HFFc6 (cell line): ENCODE results near the gene ZDHHC11. TPM values are rescaled to one million over a fixed set of nuclear protein-coding genes. Genes with fewer than 3 reads are reported as not detected.
"Not testable (repeated sequence)": the region's sequence is repeated elsewhere in the genome, so short reads cannot be mapped to it uniquely, and the experiment has no call there.

ENCODE experiments used
- DNase-seq: peaks from one replicate; pipeline ENCODE4 v3.0.0-alpha.2; 2018
- H3K27ac Mint-ChIP-seq: 2 replicates; pipeline ENCODE4 v1.8.0; 2020; ENCODE audit warnings: mild to moderate bottlenecking, mixed read lengths
- H3K27me3 Mint-ChIP-seq: 2 replicates; pipeline ENCODE4 v1.8.0; 2021; ENCODE audit warnings: mild to moderate bottlenecking, moderate library complexity, mixed read lengths; ENCODE audit not compliant: insufficient read depth
- H3K36me3 Mint-ChIP-seq: 2 replicates; pipeline ENCODE4 v1.8.0; 2021; ENCODE audit warnings: low read depth, mixed read lengths
- H3K4me1 Mint-ChIP-seq: 2 replicates; pipeline ENCODE4 v1.8.0; 2020; ENCODE audit warnings: low read depth, mixed read lengths
- H3K4me3 Mint-ChIP-seq: 2 replicates; pipeline ENCODE4 v1.8.0; 2020; ENCODE audit warnings: mild to moderate bottlenecking, moderate library complexity, mixed read lengths
- H3K9me3 Mint-ChIP-seq: 2 replicates; pipeline ENCODE4 v1.8.0; 2020; ENCODE audit warnings: mild to moderate bottlenecking, mixed read lengths
- CTCF ChIP-seq: fragments of 200-600 bp; sonication (generic); IDR thresholded peaks from 2 replicates; pipeline ENCODE4 v1.5.0; 2021; ENCODE audit warnings: antibody characterized with exemption, mild to moderate bottlenecking
- total RNA-seq, 6 experiments: library from RNA; stranded (reverse); fragmentation: NEBNext Ultra II Directional; extraction: Animal tissue kit (Norgen Biotek cat#: 25700); gene quantifications; 2 replicates in 1 of 6; 3 replicates in 5 of 6; pipeline ENCODE4 v1.2.3, GENCODE V29; 2021

Gene ZDHHC11
- total RNA-seq, 6 experiments from 2014 or later, result 1.3 to 4.2 (median 1.8) TPM

GRCh38 chr5:855771-856530 is 5.2 kb upstream of the ZDHHC11 start:
- DNase-seq, result no peak
- Mint-ChIP-seq H3K27ac (no peak overlapping the region), H3K4me3 (no peak overlapping the region), H3K4me1 (no peaks in the 10 kb centered on the region), H3K27me3 (peaks cover 2% of the 10 kb centered on the region; the same call in 1 of the 2 replicates), H3K9me3 (no peaks in the 10 kb centered on the region), H3K36me3 (no peaks in the 10 kb centered on the region)
- no peak for TF ChIP-seq CTCF

GRCh38 chr5:854966-855743 is 4.4 kb upstream of the ZDHHC11 start:
- no peak overlapping the region for H3K27ac Mint-ChIP-seq
- no peak overlapping the region for H3K4me3 Mint-ChIP-seq
- H3K36me3 Mint-ChIP-seq, result no peaks in the 10 kb centered on the region
- DNase-seq, result no peak
- H3K27me3 Mint-ChIP-seq, result peaks cover 2% of the 10 kb centered on the region; the same call in 1 of the 2 replicates
- TF ChIP-seq CTCF, result no peak
- no peaks in the 10 kb centered on the region for H3K9me3 Mint-ChIP-seq
- no peaks in the 10 kb centered on the region for H3K4me1 Mint-ChIP-seq

GRCh38 chr5:854217-854616 is 3.4 kb upstream of the ZDHHC11 start:
- peaks cover 2% of the 10 kb centered on the region; the same call in 1 of the 2 replicates for H3K27me3 Mint-ChIP-seq
- no peaks in the 10 kb centered on the region for H3K4me1 Mint-ChIP-seq
- no peak for TF ChIP-seq CTCF
- H3K36me3 Mint-ChIP-seq, result no peaks in the 10 kb centered on the region
- no peak overlapping the region for H3K4me3 Mint-ChIP-seq
- DNase-seq, result no peak
- H3K9me3 Mint-ChIP-seq, result no peaks in the 10 kb centered on the region
- H3K27ac Mint-ChIP-seq, result no peak overlapping the region

- H3K4me3 Mint-ChIP-seq, H3K4me1 Mint-ChIP-seq, DNase-seq, H3K27me3 Mint-ChIP-seq, H3K36me3 Mint-ChIP-seq, H3K9me3 Mint-ChIP-seq, H3K27ac Mint-ChIP-seq: not testable (repeated sequence)
These were observed 2.8 kb upstream of the ZDHHC11 start for GRCh38 chr5:853416-854090.

- no peak for DNase-seq
- H3K9me3 Mint-ChIP-seq, result no peaks in the 10 kb centered on the region
These were observed 1.9 kb upstream of the ZDHHC11 start for GRCh38 chr5:852431-853401.

More at GRCh38 chr5:852431-853401, 1.9 kb upstream of the ZDHHC11 start:
- H3K27ac Mint-ChIP-seq, result no peak overlapping the region
- H3K4me3 Mint-ChIP-seq, result no peak overlapping the region
- no peaks in the 10 kb centered on the region for H3K36me3 Mint-ChIP-seq
- no peak for TF ChIP-seq CTCF
- no peaks in the 10 kb centered on the region for H3K4me1 Mint-ChIP-seq
- peaks cover 2% of the 10 kb centered on the region; the same call in 1 of the 2 replicates for H3K27me3 Mint-ChIP-seq
